Hepatocyte (in vitro differentiated cells): ENCODE data around the gene KRT81.

ENCODE experiments used
- EZH2 ChIP-seq: fragments of 200-600 bp; sonication (generic); IDR thresholded peaks from 2 replicates; pipeline ENCODE4 v1.6.1; 2016; ENCODE audit warnings: antibody characterized with exemption, mild to moderate bottlenecking, borderline replicate concordance
- EZH2phosphoT487 ChIP-seq: fragments of 200-600 bp; sonication (generic); IDR thresholded peaks from one replicate; pipeline ENCODE4 v1.6.1; 2018; ENCODE audit warnings: antibody characterized with exemption, mild to moderate bottlenecking, low read depth, moderate library complexity; ENCODE audit not compliant: unreplicated experiment, severe bottlenecking
- TF ChIP-seq, protein P1 (sequence below): fragments of 200-600 bp; sonication (generic); IDR thresholded peaks from 2 replicates; pipeline ENCODE4 v1.5.1; 2016; ENCODE audit warnings: antibody characterized with exemption, mild to moderate bottlenecking; ENCODE audit not compliant: poor library complexity

- TF ChIP-seq, protein P1, sequence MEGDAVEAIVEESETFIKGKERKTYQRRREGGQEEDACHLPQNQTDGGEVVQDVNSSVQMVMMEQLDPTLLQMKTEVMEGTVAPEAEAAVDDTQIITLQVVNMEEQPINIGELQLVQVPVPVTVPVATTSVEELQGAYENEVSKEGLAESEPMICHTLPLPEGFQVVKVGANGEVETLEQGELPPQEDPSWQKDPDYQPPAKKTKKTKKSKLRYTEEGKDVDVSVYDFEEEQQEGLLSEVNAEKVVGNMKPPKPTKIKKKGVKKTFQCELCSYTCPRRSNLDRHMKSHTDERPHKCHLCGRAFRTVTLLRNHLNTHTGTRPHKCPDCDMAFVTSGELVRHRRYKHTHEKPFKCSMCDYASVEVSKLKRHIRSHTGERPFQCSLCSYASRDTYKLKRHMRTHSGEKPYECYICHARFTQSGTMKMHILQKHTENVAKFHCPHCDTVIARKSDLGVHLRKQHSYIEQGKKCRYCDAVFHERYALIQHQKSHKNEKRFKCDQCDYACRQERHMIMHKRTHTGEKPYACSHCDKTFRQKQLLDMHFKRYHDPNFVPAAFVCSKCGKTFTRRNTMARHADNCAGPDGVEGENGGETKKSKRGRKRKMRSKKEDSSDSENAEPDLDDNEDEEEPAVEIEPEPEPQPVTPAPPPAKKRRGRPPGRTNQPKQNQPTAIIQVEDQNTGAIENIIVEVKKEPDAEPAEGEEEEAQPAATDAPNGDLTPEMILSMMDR: no peak
- TF ChIP-seq EZH2: no peak
- no peak for TF ChIP-seq EZH2phosphoT487
Observed at GRCh38 chr12:52244615-52244994, 46.7 kb downstream of the KRT81 start.
